Neural crest cell (in vitro differentiated cells): ENCODE data around the gene FAM171A2. TPM values are rescaled to one million over a fixed set of nuclear protein-coding genes. Genes with fewer than 3 reads are reported as not detected.
A peak's percentile ranks its signal among the peaks of the same experiment; 100 is the strongest.

ENCODE experiments used
- DNase-seq: peaks from one replicate; pipeline ENCODE4 v3.0.0; 2021; ENCODE audit warnings: low read depth, mixed read lengths, low spot score
- H3K27ac Mint-ChIP-seq: one replicate; pipeline ENCODE4 v1.8.0; 2021; ENCODE audit warnings: mild to moderate bottlenecking, mixed read lengths; ENCODE audit not compliant: unreplicated experiment
- H3K27me3 Mint-ChIP-seq: 2 replicates; pipeline ENCODE4 v1.8.0; 2021; ENCODE audit warnings: low read depth, mild to moderate bottlenecking, mixed read lengths
- H3K36me3 Mint-ChIP-seq: 2 replicates; pipeline ENCODE4 v1.8.0; 2021; ENCODE audit warnings: low read depth, mild to moderate bottlenecking, mixed read lengths
- H3K4me1 Mint-ChIP-seq: 2 replicates; pipeline ENCODE4 v1.8.0; 2021; ENCODE audit warnings: mixed read lengths
- H3K4me3 Mint-ChIP-seq: one replicate; pipeline ENCODE4 v1.8.0; 2021; ENCODE audit warnings: mild to moderate bottlenecking, mixed read lengths
- H3K9me3 Mint-ChIP-seq: 2 replicates; pipeline ENCODE4 v1.8.0; 2021; ENCODE audit warnings: mixed read lengths
- CTCF ChIP-seq: fragments of 200-600 bp; sonication (generic); conservative IDR thresholded peaks from 2 replicates; pipeline ENCODE4 v1.5.0; 2021; ENCODE audit warnings: antibody characterized with exemption, mild to moderate bottlenecking
- total RNA-seq: library from RNA; stranded (reverse); gene quantifications from 2 replicates; pipeline ENCODE4 v1.2.1, GENCODE V29; 2021

The FAM171A2 gene
- total RNA-seq, 1 donor from 2014 or later = 51.9 TPM

- Mint-ChIP-seq H3K4me1 (peaks cover 5% of the 10 kb centered on the region), H3K9me3 (no peaks in the 10 kb centered on the region), H3K36me3 (peaks cover 3% of the 10 kb centered on the region), H3K27ac (no peak overlapping the region), H3K4me3 (peak overlapping the region; percentile 54), H3K27me3 (peaks cover 8% of the 10 kb centered on the region)
- TF ChIP-seq CTCF = no peak
- DNase-seq = no peak
Measured at GRCh38 chr17:44351961-44352827, 11.5 kb downstream of the FAM171A2 start.

GRCh38 chr17:44351464-44351863 is 12.2 kb downstream of the FAM171A2 start:
- Mint-ChIP-seq H3K9me3 (no peaks in the 10 kb centered on the region), H3K27me3 (peaks cover 8% of the 10 kb centered on the region), H3K4me3 (no peak overlapping the region), H3K36me3 (peaks cover 3% of the 10 kb centered on the region), H3K27ac (no peak overlapping the region), H3K4me1 (peaks cover 5% of the 10 kb centered on the region)
- TF ChIP-seq CTCF = no peak
- no peak for DNase-seq

- peaks cover 8% of the 10 kb centered on the region for H3K27me3 Mint-ChIP-seq
- peak; percentile 84 for TF ChIP-seq CTCF
- H3K4me1 Mint-ChIP-seq = peaks cover 9% of the 10 kb centered on the region
- H3K36me3 Mint-ChIP-seq = peaks cover 3% of the 10 kb centered on the region
- no peak overlapping the region for H3K27ac Mint-ChIP-seq
- no peaks in the 10 kb centered on the region for H3K9me3 Mint-ChIP-seq
- peak; percentile 82 for DNase-seq
- H3K4me3 Mint-ChIP-seq = peak overlapping the region; percentile 79
Measured at GRCh38 chr17:44350733-44351226, 12.9 kb downstream of the FAM171A2 start.

- Mint-ChIP-seq H3K9me3 (no peaks in the 10 kb centered on the region), H3K27ac (peak overlapping the region; percentile 35), H3K27me3 (peaks cover 11% of the 10 kb centered on the region), H3K4me3 (no peak overlapping the region), H3K4me1 (peaks cover 20% of the 10 kb centered on the region), H3K36me3 (peaks cover 3% of the 10 kb centered on the region)
- TF ChIP-seq CTCF = no peak
- no peak for DNase-seq
Measured at GRCh38 chr17:44349553-44350070, 14.0 kb downstream of the FAM171A2 start.

GRCh38 chr17:44348988-44349364 is 14.7 kb downstream of the FAM171A2 start:
- Mint-ChIP-seq H3K9me3 (no peaks in the 10 kb centered on the region), H3K4me1 (peaks cover 20% of the 10 kb centered on the region), H3K4me3 (peak overlapping the region; percentile 29), H3K27ac (no peak overlapping the region), H3K27me3 (peaks cover 11% of the 10 kb centered on the region), H3K36me3 (peaks cover 3% of the 10 kb centered on the region)
- no peak for DNase-seq
- no peak for TF ChIP-seq CTCF
